GM12878 (cell line): ENCODE measurements around the gene DICER1. TPM values are rescaled to one million over a fixed set of nuclear protein-coding genes. Genes with fewer than 3 reads are reported as not detected.

Experiments
- ATAC-seq: fragments of 200-7000 bp; cut with Tn5 transposase; 3 replicates; pipeline ENCODE4 v1.9.1; 2020; ENCODE audit warnings: mild to moderate bottlenecking, moderate library complexity
- BruUV-seq: library from RNA; stranded (reverse); fragments of 400-500 nt; replicated peaks from 2 replicates; lab custom pipeline; 2021; lab: Mats Ljungman, UMichigan
- CTCF ChIA-PET: fragments of 300-600 bp; sonication (Branson Sonifier 250); formaldehyde crosslinking; extraction: SDS; loops from one replicate; lab custom pipeline; 2021; ENCODE audit warnings: inconsistent platforms; lab: Yijun Ruan, JAX
- POLR2A ChIA-PET: fragments of 350-600 bp; formaldehyde crosslinking; extraction: SDS; loops from one replicate; lab custom pipeline; 2021; ENCODE audit warnings: inconsistent platforms; lab: Charles Lee
- RAD21 ChIA-PET: fragments of 300-600 bp; sonication (Branson Sonifier 250); formaldehyde crosslinking; loops from one replicate; lab custom pipeline; 2023; ENCODE audit warnings: antibody characterized with exemption; ENCODE audit not compliant: unreplicated experiment; lab: Charles Lee
- SMC1A ChIA-PET: fragments of 300-600 bp; sonication (Branson Sonifier 250); formaldehyde crosslinking; loops from one replicate; lab custom pipeline; 2023; ENCODE audit not compliant: unreplicated experiment, uncharacterized antibody; lab: Charles Lee
- DNase-seq: peaks from one replicate; pipeline ENCODE4 v3.0.0-alpha.2; 2011; ENCODE audit warnings: low read depth, low spot score
- FAIRE-seq: peaks from 3 replicates; lab custom pipeline; 2011; peaks lifted over from hg19 to GRCh38; lab: Jason Lieb, UNC
- H2AFZ ChIP-seq: 2 replicates; pipeline ENCODE4 v1.6.0; 2011; ENCODE audit warnings: low read depth, low read length, control low read depth; ENCODE audit not compliant: control insufficient read depth
- H3K27ac ChIP-seq: 2 replicates; pipeline ENCODE4 v1.5.1; 2011; ENCODE audit warnings: control low read depth; ENCODE audit not compliant: control insufficient read depth, insufficient read depth
- H3K27me3 ChIP-seq, 2 experiments: replicated peaks in 1 of 2; 2 replicates each; pipeline versions ENCODE4 v1.6.0 to v1.6.1; 2011; ENCODE audit warnings: low read length in 1 of 2; ENCODE audit not compliant: control insufficient read depth in 2 of 2, insufficient read depth in 2 of 2
- H3K36me3 ChIP-seq, 2 experiments: 2 replicates each; pipeline ENCODE4 v1.5.1; 2011; ENCODE audit warnings: low read length in 1 of 2; ENCODE audit not compliant: control insufficient read depth in 2 of 2, insufficient read depth in 2 of 2
- H3K4me1 ChIP-seq: 2 replicates; pipeline ENCODE4 v1.6.1; 2011; ENCODE audit warnings: mild to moderate bottlenecking, low read length, moderate library complexity, mixed read lengths; ENCODE audit not compliant: control insufficient read depth, insufficient read depth
- H3K4me2 ChIP-seq: 2 replicates; pipeline ENCODE4 v1.6.0; 2011; ENCODE audit warnings: control low read depth; ENCODE audit not compliant: control insufficient read depth, insufficient read depth
- H3K4me3 ChIP-seq: fragments of 200-600 bp; sonication (generic); 2 replicates; pipeline ENCODE4 v1.5.1; 2016
- H3K79me2 ChIP-seq: 2 replicates; pipeline ENCODE4 v1.6.0; 2011; ENCODE audit warnings: low read length; ENCODE audit not compliant: control insufficient read depth, insufficient read depth
- H3K9ac ChIP-seq: 2 replicates; pipeline ENCODE4 v1.8.0; 2011; ENCODE audit warnings: low read length, control low read depth, mixed read lengths; ENCODE audit not compliant: control insufficient read depth, insufficient read depth
- H3K9me3 ChIP-seq: replicated peaks from 3 replicates; pipeline ENCODE4 v1.5.1; 2011; ENCODE audit warnings: mild to moderate bottlenecking, low read length; ENCODE audit not compliant: control insufficient read depth, insufficient read depth
- H4K20me1 ChIP-seq: 2 replicates; pipeline ENCODE4 v1.6.0; 2011; ENCODE audit not compliant: control insufficient read depth, insufficient read depth
- BHLHE40 ChIP-seq, 2 experiments: fragments of 450-650 bp in 1 of 2; IDR thresholded peaks; 2 replicates each; pipeline ENCODE4 v1.6.1; 2011 to 2017; ENCODE audit warnings: low read depth in 2 of 2, borderline replicate concordance in 1 of 2, improper control_type of control experiment in 1 of 2, low read length in 1 of 2, mild to moderate bottlenecking in 1 of 2
- BMI1 ChIP-seq: fragments of 450-650 bp; IDR thresholded peaks from 2 replicates; pipeline ENCODE4 v1.6.1; 2016; ENCODE audit warnings: mild to moderate bottlenecking, moderate library complexity, borderline replicate concordance
- CBFB ChIP-seq: IDR thresholded peaks from 2 replicates; pipeline ENCODE4 v1.6.1; 2016; ENCODE audit warnings: antibody characterized with exemption, low read depth
- CUX1 ChIP-seq: IDR thresholded peaks from 2 replicates; pipeline ENCODE4 v1.6.1; 2012; ENCODE audit warnings: improper control_type of control experiment, low read depth, low read length; ENCODE audit not compliant: insufficient replicate concordance
- HDGF ChIP-seq: fragments of 450-650 bp; IDR thresholded peaks from 2 replicates; pipeline ENCODE4 v1.6.1; 2016; ENCODE audit warnings: antibody characterized with exemption
- KAT2A ChIP-seq: conservative IDR thresholded peaks from 2 replicates; pipeline ENCODE4 v1.6.1; 2011; ENCODE audit warnings: low read depth, low read length; ENCODE audit not compliant: control insufficient read depth
- MTA2 ChIP-seq: fragments of 450-650 bp; IDR thresholded peaks from 2 replicates; pipeline ENCODE4 v1.6.1; 2016; ENCODE audit warnings: low read depth, mild to moderate bottlenecking, moderate library complexity
- NR2C1 ChIP-seq: fragments of 450-650 bp; IDR thresholded peaks from 2 replicates; pipeline ENCODE4 v1.6.1; 2017; ENCODE audit warnings: antibody characterized with exemption, mild to moderate bottlenecking, moderate library complexity
- NR2F1 ChIP-seq: fragments of 450-650 bp; conservative IDR thresholded peaks from 2 replicates; pipeline ENCODE4 v1.6.1; 2017; ENCODE audit warnings: mild to moderate bottlenecking
- RELB ChIP-seq: fragments of 450-650 bp; IDR thresholded peaks from 2 replicates; pipeline ENCODE4 v1.6.1; 2017; ENCODE audit warnings: low read depth, mild to moderate bottlenecking, moderate library complexity
- RFX5 ChIP-seq: IDR thresholded peaks from 2 replicates; pipeline ENCODE4 v1.6.1; 2011; ENCODE audit warnings: low read depth, low read length, improper control_type of control experiment
- RUNX3 ChIP-seq: IDR thresholded peaks from 2 replicates; pipeline ENCODE4 v1.6.1; 2012; ENCODE audit warnings: low read length, inconsistent platforms
- SUZ12 ChIP-seq: fragments of 200-600 bp; sonication (generic); IDR thresholded peaks from one replicate; pipeline ENCODE4 v1.6.1; 2018; ENCODE audit warnings: antibody characterized with exemption, mild to moderate bottlenecking; ENCODE audit not compliant: unreplicated experiment
- TAF1 ChIP-seq: IDR thresholded peaks from 2 replicates; pipeline ENCODE4 v1.6.1; 2011; ENCODE audit warnings: mild to moderate bottlenecking, low read depth, low read length, borderline replicate concordance
- YBX1 ChIP-seq: fragments of 450-650 bp; IDR thresholded peaks from 2 replicates; pipeline ENCODE4 v1.6.1; 2016; ENCODE audit warnings: antibody characterized with exemption
- ZSCAN29 ChIP-seq: fragments of 450-650 bp; IDR thresholded peaks from 2 replicates; pipeline ENCODE4 v1.6.1; 2017; ENCODE audit warnings: mild to moderate bottlenecking, moderate library complexity
- WGBS: methylation state at CpG from one replicate; pipeline ENCODE4 v1.1.6; 2016; ENCODE audit warnings: low lambda C conversion rate; ENCODE audit not compliant: insufficient replicate concordance, insufficient coverage; ENCODE audit errors: missing lambda C conversion rate; 5-methylcytosine and 5-hydroxymethylcytosine counted together
- in situ Hi-C: fragments of 300-500 bp; cut with MboI; formaldehyde crosslinking; loops from 9 replicates; pipeline ENCODE4 v1.14.3; 2018; ENCODE audit warnings: mixed read lengths
- intact Hi-C: fragments of 100-400 bp; cut with micrococcal nuclease; formaldehyde crosslinking; loops from one replicate; pipeline ENCODE4 v1.14.2; 2022; ENCODE audit not compliant: unreplicated experiment
- polyA plus RNA-seq, 11 experiments: library from polyadenylated mRNA; depleted of rRNA in 4 of 11; unstranded in 6 of 11; stranded (reverse) in 5 of 11; fragments of >200 nt; fragmentation: Nextera tagmentation in 4 of 11; fragmentation: Illumina TruSeq in 1 of 11; extraction: Ambion mirVana in 4 of 11; extraction: Trizol in 1 of 11; gene quantifications; 1 replicate in 1 of 11; 2 replicates in 10 of 11; pipeline versions ENCODE4 v1.2.1 to v1.2.3, GENCODE V29; 2011 to 2016; ENCODE audit warnings: inconsistent platforms in 2 of 11, missing spikeins in 2 of 11, low read depth in 1 of 11
- total RNA-seq, 4 experiments: library from RNA; depleted of rRNA in 3 of 4; stranded (reverse); fragments of >200 nt in 3 of 4; fragmentation: Illumina TruSeq in 1 of 4; extraction: Trizol in 1 of 4; gene quantifications; 2 replicates each; pipeline versions ENCODE4 v1.2.1 to v1.2.3, GENCODE V29; 2013 to 2021
- TF ChIP-seq, protein P1 (sequence below): fragments of 450-650 bp; conservative IDR thresholded peaks from 2 replicates; pipeline ENCODE4 v1.6.1; 2017; ENCODE audit warnings: mild to moderate bottlenecking, moderate library complexity

Gene DICER1
- total and polyA plus RNA-seq, 10 of the 15 experiments (the other 5 are each of a cell fraction or from before 2014, with no cell fraction given) = 6.8 to 70.8 (median 37.1) TPM

GRCh38 chr14:95183082-95183481 is 25.8 kb upstream of the DICER1 start:
- Histone ChIP-seq H3K4me3 (no peak overlapping the region), H3K27ac (no peak overlapping the region), H3K4me2 (no peak overlapping the region), H3K79me2 (no peaks in the 10 kb centered on the region), H3K9ac (no peak overlapping the region), H3K9me3 (no peaks in the 10 kb centered on the region; the same call in 2 of the 3 replicates), H3K36me3 (no peaks in the 10 kb centered on the region), H2AFZ (no peak overlapping the region), H3K4me1 (no peaks in the 10 kb centered on the region), H3K27me3 (no peaks in the 10 kb centered on the region), H4K20me1 (no peaks in the 10 kb centered on the region)
- BruUV-seq = no TSS peak
- intact Hi-C loops = no loop called here
- in situ Hi-C loops = no loop called here
- DNase-seq = no peak
- CTCF ChIA-PET = interaction anchor here (1.0 to 5.8 kb wide), 5 partner anchors 9 to 178 kb away, joined by 4 to 54 read pairs (median 6); partner anchors contain the start of gene DICER1
- POLR2A ChIA-PET = interaction anchor here (1.1 to 1.9 kb wide), 4 partner anchors 11 to 33 kb away, joined by 3 to 9 read pairs (median 4); no protein-coding TSS in a partner anchor
- WGBS = 28% methylated on average over 1 of the region's 1 CpG
- ATAC-seq = no peak
- SMC1A ChIA-PET = interaction anchor here (0.8 to 3.9 kb wide), 22 partner anchors 11 to 179 kb away, joined by 3 to 36 read pairs (median 8); partner anchors contain the start of gene DICER1
- RAD21 ChIA-PET = interaction anchor here (1.2 to 4.7 kb wide), 10 partner anchors 9 to 182 kb away, joined by 3 to 23 read pairs (median 6); no protein-coding TSS in a partner anchor
- no peak for FAIRE-seq
- TF ChIP-seq TAF1 (no peak), BMI1 (no peak), MTA2 (no peak), NR2C1 (no peak), CBFB (no peak), NR2F1 (no peak), SUZ12 (no peak), CUX1 (no peak), RFX5 (no peak), RELB (no peak), BHLHE40 (IDR thresholded peaks at IDR 0.05; ENCODE audit: borderline replicate concordance in 1 of 2, low read depth in 2 of 2, low read length in 1 of 2) (no peak), ZSCAN29 (no peak), RUNX3 (no peak), HDGF (no peak), YBX1 (no peak), KAT2A (no peak)
- TF ChIP-seq, protein P1, sequence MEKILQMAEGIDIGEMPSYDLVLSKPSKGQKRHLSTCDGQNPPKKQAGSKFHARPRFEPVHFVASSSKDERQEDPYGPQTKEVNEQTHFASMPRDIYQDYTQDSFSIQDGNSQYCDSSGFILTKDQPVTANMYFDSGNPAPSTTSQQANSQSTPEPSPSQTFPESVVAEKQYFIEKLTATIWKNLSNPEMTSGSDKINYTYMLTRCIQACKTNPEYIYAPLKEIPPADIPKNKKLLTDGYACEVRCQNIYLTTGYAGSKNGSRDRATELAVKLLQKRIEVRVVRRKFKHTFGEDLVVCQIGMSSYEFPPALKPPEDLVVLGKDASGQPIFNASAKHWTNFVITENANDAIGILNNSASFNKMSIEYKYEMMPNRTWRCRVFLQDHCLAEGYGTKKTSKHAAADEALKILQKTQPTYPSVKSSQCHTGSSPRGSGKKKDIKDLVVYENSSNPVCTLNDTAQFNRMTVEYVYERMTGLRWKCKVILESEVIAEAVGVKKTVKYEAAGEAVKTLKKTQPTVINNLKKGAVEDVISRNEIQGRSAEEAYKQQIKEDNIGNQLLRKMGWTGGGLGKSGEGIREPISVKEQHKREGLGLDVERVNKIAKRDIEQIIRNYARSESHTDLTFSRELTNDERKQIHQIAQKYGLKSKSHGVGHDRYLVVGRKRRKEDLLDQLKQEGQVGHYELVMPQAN = no peak
